HepG2 (cell line): ENCODE results near the gene SHFL. TPM values are rescaled to one million over a fixed set of nuclear protein-coding genes. Genes with fewer than 3 reads are reported as not detected.

Experiments used
- CREB1 ChIP-seq, 2 experiments: fragments of 450-650 bp in 1 of 2; IDR thresholded peaks; 2 replicates each; pipeline ENCODE4 v1.6.1; 2016 to 2017; ENCODE audit warnings: control low read depth in 1 of 2, mild to moderate bottlenecking in 1 of 2, missing compliant biosample characterization in 1 of 2, missing genetic modification characterization in 1 of 2
- GABPB1 ChIP-seq: IDR thresholded peaks from 2 replicates; pipeline ENCODE4 v1.6.1; 2016; ENCODE audit warnings: mild to moderate bottlenecking, missing genetic modification reagents, moderate library complexity, missing compliant biosample characterization
- HIVEP1 ChIP-seq: sonication (generic); formaldehyde crosslinking; IDR thresholded peaks from 2 replicates; pipeline ENCODE4 v1.4.0; 2020; ENCODE audit warnings: mild to moderate bottlenecking, missing genetic modification reagents
- HNF4A ChIP-seq: sonication (generic); formaldehyde crosslinking; IDR thresholded peaks from 2 replicates; pipeline ENCODE4 v1.4.0; 2020; ENCODE audit warnings: missing genetic modification reagents
- MEF2D ChIP-seq: sonication (generic); formaldehyde crosslinking; IDR thresholded peaks from 2 replicates; pipeline ENCODE4 v1.5.1; 2020; ENCODE audit warnings: mild to moderate bottlenecking, missing genetic modification reagents
- MLXIP ChIP-seq: sonication (generic); formaldehyde crosslinking; IDR thresholded peaks from 2 replicates; pipeline ENCODE4 v1.9.0; 2021; ENCODE audit warnings: missing genetic modification reagents, borderline replicate concordance
- NCOR1 ChIP-seq: fragments of 200-600 bp; sonication (generic); IDR thresholded peaks from 2 replicates; pipeline ENCODE4 v1.7.0; 2017; ENCODE audit warnings: antibody characterized with exemption, low read length, borderline replicate concordance
- RARA ChIP-seq: IDR thresholded peaks from 2 replicates; pipeline ENCODE4 v1.6.1; 2016; ENCODE audit warnings: missing genetic modification reagents, missing compliant biosample characterization
- ZBTB38 ChIP-seq: sonication (generic); formaldehyde crosslinking; IDR thresholded peaks from 2 replicates; pipeline ENCODE4 v1.5.1; 2020; ENCODE audit warnings: mild to moderate bottlenecking, missing genetic modification reagents
- ZNF264 ChIP-seq: sonication (generic); formaldehyde crosslinking; IDR thresholded peaks from 2 replicates; pipeline ENCODE4 v1.4.0; 2020; ENCODE audit warnings: missing genetic modification reagents
- ZNF563 ChIP-seq: sonication (generic); formaldehyde crosslinking; IDR thresholded peaks from 2 replicates; pipeline ENCODE4 v1.8.0; 2022; ENCODE audit warnings: mild to moderate bottlenecking, moderate library complexity, missing genetic modification reagents
- ZNF740 ChIP-seq: sonication (generic); formaldehyde crosslinking; IDR thresholded peaks from 2 replicates; pipeline ENCODE4 v1.4.0; 2020; ENCODE audit warnings: missing genetic modification reagents
- ZNF777 ChIP-seq: sonication (generic); formaldehyde crosslinking; IDR thresholded peaks from 2 replicates; pipeline ENCODE4 v1.4.0; 2020; ENCODE audit warnings: missing genetic modification reagents
- polyA plus RNA-seq, 8 experiments: library from polyadenylated mRNA; depleted of rRNA in 3 of 8; stranded (reverse) in 7 of 8; unstranded in 1 of 8; fragments of >200 nt; fragmentation: Illumina TruSeq in 4 of 8; extraction: Trizol in 4 of 8; gene quantifications; 2 replicates each; pipeline versions ENCODE4 v1.2.1 to v1.2.3, GENCODE V29; 2011 to 2016; ENCODE audit warnings: low read depth in 4 of 8, missing spikeins in 1 of 8, mixed read lengths in 1 of 8; ENCODE audit not compliant: insufficient read depth in 1 of 8
- total RNA-seq, 5 experiments: library from RNA; depleted of rRNA; stranded (reverse); fragments of >200 nt; fragmentation: Illumina TruSeq; extraction: Trizol; gene quantifications; 2 replicates each; pipeline ENCODE4 v1.2.3, GENCODE V29; 2016; ENCODE audit warnings: low read depth in 1 of 5
- TF ChIP-seq, protein P1 (sequence below): sonication (generic); formaldehyde crosslinking; IDR thresholded peaks from 2 replicates; pipeline ENCODE4 v1.5.1; 2020; ENCODE audit warnings: mild to moderate bottlenecking, missing genetic modification reagents, moderate library complexity
- TF ChIP-seq, protein P2 (sequence below): sonication (generic); formaldehyde crosslinking; IDR thresholded peaks from 2 replicates; pipeline ENCODE4 v1.4.0; 2020; ENCODE audit warnings: mild to moderate bottlenecking, missing genetic modification reagents

Gene SHFL
- total and polyA plus RNA-seq, 2 of the 13 experiments (the other 11 are each of a cell fraction or from before 2014, with no cell fraction given): 12.3 to 36.4 TPM

- TF ChIP-seq, protein P1, sequence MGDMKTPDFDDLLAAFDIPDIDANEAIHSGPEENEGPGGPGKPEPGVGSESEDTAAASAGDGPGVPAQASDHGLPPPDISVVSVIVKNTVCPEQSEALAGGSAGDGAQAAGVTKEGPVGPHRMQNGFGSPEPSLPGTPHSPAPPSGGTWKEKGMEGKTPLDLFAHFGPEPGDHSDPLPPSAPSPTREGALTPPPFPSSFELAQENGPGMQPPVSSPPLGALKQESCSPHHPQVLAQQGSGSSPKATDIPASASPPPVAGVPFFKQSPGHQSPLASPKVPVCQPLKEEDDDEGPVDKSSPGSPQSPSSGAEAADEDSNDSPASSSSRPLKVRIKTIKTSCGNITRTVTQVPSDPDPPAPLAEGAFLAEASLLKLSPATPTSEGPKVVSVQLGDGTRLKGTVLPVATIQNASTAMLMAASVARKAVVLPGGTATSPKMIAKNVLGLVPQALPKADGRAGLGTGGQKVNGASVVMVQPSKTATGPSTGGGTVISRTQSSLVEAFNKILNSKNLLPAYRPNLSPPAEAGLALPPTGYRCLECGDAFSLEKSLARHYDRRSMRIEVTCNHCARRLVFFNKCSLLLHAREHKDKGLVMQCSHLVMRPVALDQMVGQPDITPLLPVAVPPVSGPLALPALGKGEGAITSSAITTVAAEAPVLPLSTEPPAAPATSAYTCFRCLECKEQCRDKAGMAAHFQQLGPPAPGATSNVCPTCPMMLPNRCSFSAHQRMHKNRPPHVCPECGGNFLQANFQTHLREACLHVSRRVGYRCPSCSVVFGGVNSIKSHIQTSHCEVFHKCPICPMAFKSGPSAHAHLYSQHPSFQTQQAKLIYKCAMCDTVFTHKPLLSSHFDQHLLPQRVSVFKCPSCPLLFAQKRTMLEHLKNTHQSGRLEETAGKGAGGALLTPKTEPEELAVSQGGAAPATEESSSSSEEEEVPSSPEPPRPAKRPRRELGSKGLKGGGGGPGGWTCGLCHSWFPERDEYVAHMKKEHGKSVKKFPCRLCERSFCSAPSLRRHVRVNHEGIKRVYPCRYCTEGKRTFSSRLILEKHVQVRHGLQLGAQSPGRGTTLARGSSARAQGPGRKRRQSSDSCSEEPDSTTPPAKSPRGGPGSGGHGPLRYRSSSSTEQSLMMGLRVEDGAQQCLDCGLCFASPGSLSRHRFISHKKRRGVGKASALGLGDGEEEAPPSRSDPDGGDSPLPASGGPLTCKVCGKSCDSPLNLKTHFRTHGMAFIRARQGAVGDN (CRISPR knock-in tag): peak; percentile 83
- TF ChIP-seq ZNF563 (CRISPR knock-in tag): 0 out of 2 replicates have a peak, but pooled peaks have one; percentile 70
- TF ChIP-seq GABPB1 (CRISPR knock-in tag): peak; percentile 50; the same call in 1 of the 2 replicates
- TF ChIP-seq HNF4A: peak; percentile 78
- TF ChIP-seq ZNF740 (CRISPR knock-in tag): peak; percentile 99
- peak; percentile 64; the same call in 1 of the 2 replicates for TF ChIP-seq ZBTB38 (CRISPR knock-in tag)
- TF ChIP-seq MLXIP (CRISPR knock-in tag): no peak
- TF ChIP-seq, protein P2, sequence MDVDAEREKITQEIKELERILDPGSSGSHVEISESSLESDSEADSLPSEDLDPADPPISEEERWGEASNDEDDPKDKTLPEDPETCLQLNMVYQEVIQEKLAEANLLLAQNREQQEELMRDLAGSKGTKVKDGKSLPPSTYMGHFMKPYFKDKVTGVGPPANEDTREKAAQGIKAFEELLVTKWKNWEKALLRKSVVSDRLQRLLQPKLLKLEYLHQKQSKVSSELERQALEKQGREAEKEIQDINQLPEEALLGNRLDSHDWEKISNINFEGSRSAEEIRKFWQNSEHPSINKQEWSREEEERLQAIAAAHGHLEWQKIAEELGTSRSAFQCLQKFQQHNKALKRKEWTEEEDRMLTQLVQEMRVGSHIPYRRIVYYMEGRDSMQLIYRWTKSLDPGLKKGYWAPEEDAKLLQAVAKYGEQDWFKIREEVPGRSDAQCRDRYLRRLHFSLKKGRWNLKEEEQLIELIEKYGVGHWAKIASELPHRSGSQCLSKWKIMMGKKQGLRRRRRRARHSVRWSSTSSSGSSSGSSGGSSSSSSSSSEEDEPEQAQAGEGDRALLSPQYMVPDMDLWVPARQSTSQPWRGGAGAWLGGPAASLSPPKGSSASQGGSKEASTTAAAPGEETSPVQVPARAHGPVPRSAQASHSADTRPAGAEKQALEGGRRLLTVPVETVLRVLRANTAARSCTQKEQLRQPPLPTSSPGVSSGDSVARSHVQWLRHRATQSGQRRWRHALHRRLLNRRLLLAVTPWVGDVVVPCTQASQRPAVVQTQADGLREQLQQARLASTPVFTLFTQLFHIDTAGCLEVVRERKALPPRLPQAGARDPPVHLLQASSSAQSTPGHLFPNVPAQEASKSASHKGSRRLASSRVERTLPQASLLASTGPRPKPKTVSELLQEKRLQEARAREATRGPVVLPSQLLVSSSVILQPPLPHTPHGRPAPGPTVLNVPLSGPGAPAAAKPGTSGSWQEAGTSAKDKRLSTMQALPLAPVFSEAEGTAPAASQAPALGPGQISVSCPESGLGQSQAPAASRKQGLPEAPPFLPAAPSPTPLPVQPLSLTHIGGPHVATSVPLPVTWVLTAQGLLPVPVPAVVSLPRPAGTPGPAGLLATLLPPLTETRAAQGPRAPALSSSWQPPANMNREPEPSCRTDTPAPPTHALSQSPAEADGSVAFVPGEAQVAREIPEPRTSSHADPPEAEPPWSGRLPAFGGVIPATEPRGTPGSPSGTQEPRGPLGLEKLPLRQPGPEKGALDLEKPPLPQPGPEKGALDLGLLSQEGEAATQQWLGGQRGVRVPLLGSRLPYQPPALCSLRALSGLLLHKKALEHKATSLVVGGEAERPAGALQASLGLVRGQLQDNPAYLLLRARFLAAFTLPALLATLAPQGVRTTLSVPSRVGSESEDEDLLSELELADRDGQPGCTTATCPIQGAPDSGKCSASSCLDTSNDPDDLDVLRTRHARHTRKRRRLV (CRISPR knock-in tag): peak; percentile 4; the same call in 1 of the 2 replicates
- peak; percentile 48; the same call in 1 of the 2 replicates for TF ChIP-seq ZNF264
- peak; percentile 96 for TF ChIP-seq RARA
- peak; percentile 79; the same call in 1 of the 2 replicates for TF ChIP-seq NCOR1
- TF ChIP-seq ZNF777: peak; percentile 26; the same call in 1 of the 2 replicates
- no peak for TF ChIP-seq CREB1 (IDR thresholded peaks at IDR 0.05)
- 0 out of 2 replicates have a peak, but pooled peaks have one; percentile 25 for TF ChIP-seq CREB1 (CRISPR knock-in tag; IDR thresholded peaks at IDR 0.05)
- TF ChIP-seq HIVEP1 (CRISPR knock-in tag): peak; percentile 75; the same call in 1 of the 2 replicates
- TF ChIP-seq MEF2D (CRISPR knock-in tag): 0 out of 2 replicates have a peak, but pooled peaks have one; percentile 28
Measured at GRCh38 chr19:10086591-10087192, 575 bp downstream of the SHFL start (continued).
